ENCODE data around the gene ASCL2.
"Not testable (repeated sequence)": the region's sequence is repeated elsewhere in the genome, so short reads cannot be mapped to it uniquely, and the experiment has no call there.

ASCL2 gene

DNA sequence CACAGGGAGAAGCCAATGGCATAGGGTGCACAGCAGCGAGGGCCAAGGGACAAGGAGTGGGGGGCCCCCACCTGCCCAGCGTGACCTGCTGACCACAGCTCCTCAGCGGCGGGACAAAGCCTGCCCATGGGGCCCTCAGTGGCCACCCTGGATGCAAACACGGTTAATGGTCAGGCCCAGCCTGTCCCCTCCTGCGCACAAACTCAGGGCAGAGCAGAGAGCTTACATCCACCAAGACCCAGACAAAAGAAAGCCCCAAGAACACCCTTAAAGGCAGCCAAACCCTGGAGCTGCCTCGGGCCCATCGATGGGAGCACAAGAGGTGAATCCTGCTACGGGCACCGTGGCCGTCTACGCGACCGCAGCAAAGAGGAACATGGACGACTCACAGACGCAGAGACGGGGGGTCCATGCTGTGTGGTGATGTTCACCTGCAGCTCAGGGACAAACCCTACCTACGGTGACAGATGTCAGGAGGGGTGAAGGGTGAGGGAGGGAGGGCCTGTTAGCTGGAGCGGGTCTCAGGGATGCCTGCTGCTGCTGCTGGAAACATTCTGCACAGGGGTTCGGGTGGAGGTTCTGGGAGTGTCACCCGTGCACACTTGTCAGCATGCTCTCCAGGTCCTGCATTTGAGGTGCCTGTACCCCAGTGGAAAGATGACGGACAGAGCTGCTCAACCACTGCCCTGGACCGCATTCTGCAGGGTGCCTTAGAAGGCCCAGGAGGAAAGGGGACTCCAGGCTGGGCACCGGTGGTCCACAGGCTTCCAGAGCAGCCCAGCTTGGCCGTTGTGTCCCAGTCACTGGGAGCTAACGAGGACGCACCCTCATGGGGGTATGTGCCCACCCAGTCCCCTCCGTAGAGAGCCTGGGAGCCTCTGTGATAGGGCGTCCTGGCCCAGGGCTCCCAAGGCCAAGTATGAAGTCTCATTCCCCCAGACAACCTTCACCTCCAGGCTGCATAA lies 11.6 kb downstream of the ASCL2 start:
- no peak for DNase-seq

DNA sequence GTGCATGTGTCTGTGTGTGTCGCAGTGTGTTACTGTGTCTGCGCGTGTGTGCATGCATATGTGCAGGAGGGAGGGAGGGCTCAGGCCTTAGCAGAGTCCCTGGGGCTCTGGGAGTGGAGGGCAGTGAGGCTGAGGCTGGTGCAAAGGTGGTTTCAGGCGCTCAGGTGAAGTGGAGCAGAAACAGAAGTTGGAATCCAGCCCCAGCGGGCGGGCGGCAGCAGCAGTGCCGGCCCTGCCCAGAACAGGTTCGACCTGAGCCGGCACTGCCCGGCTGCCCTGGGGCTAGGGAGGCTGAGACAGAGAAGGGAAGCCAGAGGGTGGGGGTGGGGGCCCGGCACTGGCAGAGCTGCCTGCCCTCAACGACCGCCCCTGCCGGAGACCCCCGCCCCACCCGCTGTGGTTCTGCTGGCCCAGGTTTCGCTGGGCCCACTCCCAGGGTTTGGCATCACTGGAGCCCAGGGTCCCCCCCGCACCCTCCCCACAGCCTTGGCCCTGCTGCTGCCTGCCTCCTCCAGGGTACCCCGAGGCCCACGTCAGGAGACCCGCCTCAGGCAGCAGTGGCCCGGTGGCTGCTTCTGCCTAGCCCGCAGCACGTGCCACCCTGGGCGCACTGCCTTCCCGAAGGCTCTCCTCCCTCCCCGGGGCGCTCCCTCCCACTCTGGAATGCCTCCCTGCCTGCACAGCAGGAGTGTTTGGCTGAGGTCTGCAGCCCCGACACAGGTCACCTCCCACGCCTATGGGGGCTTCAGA lies 13.3 kb downstream of the ASCL2 start:
- no peak for DNase-seq

DNA sequence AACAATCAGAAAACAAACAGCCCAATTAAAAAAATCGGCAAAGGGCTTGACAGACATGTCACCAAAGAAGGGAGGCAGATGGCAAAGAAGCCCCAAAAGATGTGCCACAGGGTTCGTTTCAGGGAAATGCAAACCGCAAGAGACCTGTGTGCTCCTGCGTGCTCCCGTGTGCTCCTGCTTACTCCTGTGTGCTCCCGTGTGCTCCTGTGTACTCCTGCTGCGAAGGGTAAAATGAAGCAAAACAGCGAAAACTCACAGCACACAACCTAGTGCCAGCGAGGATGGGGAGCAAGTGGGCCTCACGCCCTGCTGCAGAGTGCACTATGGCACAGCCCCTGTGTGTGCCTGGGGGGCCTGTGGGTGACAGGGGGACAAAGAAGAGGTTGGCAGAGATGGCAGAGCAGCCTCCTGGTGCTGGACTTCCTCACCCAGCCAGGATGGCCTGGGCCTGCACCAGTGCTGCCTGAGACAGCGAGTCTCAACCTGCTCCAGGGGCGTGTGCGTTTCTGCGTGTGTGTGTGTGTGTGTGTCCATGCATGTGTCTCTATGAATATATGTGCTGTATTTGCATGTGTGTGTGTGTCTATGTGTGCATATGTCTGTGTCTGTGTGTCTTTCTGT lies 14.0 kb downstream of the ASCL2 start:
- no peak for DNase-seq

DNA sequence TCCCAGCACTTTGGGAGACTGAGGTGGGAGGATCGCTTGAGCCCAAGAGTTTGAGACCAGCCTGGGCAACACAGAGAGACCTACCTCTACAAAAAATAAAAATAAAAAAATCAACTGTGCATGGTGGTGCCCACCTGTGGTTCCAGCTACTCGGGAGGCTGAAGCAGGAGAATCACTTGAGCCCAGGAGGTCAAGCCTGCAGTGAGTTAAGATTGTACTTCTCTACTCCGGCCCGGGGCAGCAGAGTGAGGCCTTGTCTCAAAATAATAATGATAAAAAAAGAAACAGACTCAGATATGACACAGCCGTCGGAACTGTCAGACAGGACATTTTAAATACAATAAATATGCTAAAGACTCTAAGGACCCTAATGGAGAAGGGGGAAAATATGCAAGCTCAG lies 18.4 kb downstream of the ASCL2 start:
- no peak for DNase-seq

DNA sequence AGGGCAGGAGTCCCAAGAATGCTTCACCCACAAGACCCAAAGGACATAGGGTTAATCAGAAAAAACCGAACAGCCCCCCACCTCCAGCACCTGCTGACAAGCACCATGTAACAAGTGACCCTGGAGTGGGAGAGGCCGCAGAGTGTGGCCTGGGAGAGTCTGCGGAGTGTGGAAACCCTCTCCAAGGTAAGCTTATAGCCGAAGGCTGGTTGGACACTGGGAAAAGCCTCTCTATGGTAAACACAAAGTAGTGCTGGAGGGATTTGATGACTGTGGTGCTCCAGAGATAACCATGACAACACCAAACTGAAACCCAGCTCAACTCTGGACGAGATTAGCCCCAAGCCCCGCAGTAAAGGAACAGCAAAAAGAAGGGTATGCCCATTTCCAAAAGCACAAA lies 19.2 kb downstream of the ASCL2 start:
- DNase-seq, result no peak

DNA sequence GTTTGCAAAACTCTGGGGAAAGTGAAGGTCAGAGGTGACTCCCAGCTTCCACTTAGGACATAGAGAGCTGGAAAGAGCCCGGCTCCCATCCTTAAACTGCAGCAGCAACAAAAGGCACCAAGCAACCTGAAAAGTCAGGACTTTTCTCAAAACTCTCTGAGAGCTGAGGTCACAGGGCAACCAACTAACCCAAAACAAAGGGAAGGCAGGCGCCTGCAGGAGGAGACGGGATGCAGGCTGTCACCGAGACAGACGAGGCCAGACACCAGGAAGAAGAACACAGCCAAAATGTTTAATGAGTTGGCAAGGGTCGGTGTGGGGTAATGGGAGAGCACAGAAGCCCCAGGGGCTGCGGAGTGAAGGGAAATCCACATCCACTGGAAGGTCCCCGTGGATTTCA lies 19.9 kb downstream of the ASCL2 start:
- DNase-seq, result no peak

DNA sequence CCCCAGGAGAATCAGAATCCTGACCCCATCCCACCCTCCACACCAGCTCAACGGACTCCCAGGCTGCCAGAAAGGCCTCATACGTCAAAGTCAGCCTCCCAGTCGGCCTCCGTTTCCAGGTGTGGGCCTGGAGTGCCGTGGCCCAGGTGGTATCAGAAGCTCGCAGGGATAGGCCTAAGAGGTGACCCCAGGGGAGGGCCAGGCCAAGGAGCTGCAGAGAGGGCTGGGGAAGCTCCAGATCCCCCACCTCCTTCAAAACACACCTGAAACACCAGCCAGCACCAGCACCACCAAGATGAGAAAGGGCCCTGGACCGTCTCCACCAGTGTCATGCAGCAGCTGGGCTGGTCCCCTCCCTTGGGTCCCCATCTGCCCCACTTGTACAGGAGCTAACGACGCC lies 20.3 kb downstream of the ASCL2 start:
- DNase-seq, result no peak

DNA sequence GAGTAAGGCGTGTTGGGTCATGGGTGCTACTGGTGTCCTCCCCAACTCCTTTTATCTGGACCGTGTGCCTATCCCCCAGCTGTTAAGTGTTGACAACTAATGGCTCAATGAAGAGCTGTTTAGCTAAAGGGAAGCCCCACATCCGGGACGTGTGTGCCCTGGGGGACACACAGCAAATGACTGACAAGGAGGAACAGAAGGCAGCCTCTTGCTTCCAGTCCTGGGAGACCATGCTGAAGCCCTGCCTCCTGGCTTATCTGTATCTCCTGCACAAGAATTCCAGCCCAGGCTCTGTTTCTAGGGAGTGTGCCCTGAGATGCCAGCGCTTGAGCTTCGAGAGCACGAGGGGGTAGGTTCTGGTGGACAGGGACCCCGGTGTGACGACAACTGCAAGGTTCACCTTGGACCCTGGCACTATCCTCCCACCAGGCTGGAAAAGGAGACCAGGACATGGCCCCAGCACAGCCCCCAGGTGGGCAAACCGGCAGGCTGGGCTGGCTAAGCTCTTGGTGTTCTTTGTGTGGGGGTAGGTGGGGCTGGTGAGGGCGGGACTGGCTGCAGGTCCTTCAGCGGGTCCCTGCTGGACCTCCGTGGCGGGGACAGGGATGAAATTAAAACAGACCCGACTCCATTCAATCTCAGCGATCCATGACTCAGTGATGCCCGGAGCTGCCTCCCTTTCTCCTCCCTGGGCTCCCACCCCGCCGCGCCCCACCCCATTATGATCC lies 21.0 kb downstream of the ASCL2 start:
- DNase-seq, result no peak

DNA sequence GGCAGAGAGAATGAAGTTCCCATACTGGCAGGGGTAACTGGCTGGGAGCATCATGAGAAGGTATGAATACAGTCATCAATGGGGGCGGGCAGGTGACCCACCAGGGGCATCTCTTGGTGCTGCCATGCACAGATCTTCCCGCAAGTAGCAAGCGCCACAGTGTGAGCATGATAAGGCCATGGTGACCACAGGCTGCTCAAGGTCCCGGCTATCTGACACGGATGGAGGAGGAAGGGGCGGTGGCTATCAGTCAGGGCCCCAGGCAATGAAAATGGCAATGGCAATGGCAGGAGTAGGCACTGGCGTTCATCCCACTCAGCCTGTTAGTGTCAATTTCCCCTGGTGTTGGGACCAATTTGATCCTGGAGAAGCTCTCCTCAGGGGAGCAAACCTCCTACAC lies 21.6 kb downstream of the ASCL2 start:
- DNase-seq, result no peak

DNA sequence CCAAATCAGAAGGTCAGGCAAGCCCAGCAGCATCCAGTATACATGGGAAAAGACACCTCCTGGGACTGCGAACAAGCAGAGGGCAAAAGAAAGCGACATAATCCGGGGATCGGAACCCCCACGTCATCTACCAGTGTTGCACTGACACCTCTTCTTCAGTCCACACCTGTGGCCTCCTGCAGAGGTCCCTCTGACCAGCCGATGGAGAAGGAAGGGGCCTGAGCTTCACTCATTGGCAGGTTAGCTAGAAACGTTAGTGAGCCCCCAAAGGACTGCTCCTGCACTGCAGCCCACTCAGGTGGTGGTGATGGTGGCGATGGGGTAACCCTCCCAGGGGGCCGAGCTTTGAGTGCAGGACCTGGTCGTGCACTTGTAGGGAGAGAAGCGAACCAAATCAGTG lies 22.1 kb downstream of the ASCL2 start:
- DNase-seq, result no peak

DNA sequence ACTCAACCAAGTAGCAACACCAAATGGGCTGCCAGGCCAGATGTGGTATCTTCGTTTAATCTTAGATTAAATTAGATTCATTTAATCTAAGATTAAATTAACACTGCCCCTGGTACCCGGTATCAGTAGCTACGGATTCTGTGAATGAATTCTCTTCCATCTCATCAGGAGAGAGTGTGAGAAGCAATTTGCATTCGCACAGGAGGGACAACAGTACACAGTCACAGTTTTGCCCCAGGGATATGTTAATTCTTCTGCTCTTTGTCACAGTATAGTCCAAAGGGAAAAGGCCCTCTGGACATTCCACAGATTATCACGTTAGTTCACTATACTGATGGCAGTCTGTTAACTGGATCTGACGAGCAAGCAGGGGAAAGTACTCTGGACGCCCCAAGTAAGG lies 22.9 kb downstream of the ASCL2 start:
- DNase-seq, result no peak

DNA sequence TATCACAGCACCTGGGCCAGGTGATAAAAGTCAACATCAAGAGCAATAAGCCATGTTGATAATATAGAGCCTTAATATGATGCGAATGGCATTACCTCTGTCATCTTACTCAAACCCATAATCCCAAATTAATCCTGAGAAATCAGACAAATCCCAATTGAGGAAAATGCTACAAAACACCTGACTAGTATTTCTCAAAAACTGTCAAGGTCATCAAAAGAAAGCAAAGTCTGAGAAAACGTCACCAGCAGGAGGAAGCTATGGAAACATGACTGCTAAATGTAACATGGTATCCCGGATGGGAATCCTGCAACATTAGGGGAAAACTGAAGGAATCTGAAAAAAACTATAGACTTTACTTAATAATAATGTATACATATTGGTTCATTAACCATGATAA lies 29.6 kb downstream of the ASCL2 start:
- DNase-seq, result no peak

DNA sequence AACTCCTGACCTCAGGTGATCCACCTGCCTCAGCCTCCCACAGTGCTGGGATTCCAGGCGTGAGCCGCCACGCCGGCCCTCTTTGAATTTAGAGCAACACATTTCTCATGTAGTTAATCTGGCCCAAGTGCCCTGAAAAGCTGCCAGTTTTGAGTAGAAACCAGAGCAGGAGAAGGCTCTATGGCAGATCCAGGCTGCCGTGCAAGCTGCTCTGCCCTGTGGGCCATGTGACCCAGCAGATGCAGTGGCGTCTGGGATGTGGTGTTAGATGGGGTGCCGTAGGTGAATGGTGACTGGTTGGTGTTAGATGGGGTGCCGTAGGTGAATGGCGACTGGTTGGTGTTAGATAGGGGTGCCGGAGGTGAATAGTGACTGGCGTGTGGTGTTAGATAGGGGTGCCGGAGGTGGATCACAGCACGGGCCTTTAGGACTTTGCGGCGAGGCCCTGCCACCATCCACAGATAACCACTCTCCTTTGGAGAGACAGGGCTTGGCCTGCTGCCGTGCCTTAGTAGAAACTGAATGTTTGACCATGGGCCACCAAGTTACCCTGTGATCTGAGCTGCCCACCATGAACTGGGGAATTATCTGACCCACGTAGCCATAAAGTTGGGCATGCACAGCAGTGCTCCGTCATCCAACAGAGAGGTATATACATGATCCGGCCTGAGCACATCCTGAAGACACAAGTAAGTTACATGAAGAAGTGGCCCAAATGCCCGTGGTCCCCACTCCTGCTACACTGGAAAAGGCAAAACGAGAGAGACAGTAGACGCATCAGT lies 32.7 kb downstream of the ASCL2 start:
- DNase-seq, result no peak

DNA sequence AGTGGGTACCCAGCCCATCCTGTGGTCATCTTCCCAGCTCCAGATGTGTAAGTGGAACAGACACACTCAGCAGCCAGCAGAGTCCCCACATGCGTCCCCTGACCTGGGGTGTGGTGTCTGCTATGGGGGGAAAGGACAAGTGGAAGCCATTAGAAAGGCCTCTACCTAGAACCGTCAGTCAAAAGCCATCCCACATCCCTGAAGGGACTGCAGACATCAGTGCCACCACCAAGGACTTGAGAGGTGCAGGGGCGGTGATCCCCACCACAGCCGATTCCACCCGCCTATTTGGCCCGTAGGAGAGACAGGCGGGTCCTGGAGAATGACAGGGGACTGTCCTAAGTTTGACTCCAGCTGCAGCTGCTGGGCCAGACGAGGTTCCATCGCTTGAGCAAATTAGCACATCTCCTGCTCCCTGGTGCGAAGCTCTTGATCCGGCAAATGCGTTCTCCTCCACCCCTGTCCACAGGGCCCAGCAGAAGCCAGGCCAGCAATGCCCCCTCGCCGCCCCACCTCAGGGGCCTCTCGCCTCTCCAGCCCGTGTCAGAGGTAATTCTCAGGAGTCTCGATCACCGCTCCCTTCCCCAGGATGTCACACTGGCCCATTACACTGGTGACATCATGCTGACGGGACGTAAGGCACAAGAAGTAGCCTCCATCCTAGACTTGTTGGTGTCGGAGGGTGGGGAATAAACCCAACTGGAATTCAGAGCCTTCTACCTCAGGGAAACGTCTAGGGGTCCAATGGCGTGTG lies 33.8 kb downstream of the ASCL2 start:
- not testable (repeated sequence) for DNase-seq

DNA sequence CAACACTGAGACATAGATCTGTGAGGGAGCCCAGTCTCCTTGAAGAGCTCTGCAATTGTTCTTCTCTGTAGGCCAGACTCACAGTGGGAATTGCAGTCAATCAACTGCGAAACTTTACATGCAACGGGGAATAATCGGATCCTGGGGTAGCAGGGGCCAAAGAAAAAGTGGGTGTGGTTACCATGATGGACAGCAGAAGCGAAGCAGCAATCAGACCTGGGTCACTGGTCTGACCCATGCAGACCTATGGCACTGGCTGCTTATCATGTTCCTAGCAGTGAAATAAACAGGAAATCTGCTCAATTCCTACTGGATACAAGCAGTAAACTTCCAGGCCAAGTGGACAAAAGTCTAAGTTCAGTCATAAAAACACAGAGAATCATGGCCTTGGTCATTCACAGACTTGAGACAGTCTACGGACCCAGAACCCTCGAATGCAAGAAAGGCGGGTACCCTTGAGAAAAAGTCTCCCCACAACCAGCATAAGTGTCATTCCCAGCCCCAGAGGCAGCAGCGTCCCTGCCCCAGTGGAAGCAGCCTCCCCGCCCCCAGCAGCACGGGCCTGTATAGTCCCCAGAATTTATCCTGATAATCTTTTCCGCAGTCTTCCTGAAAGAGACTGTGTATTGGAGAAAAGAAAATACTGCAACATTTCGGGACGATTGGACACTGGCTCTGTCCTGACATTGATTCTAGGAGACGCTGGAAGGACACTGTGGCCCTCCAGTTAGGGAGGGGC lies 34.6 kb downstream of the ASCL2 start:
- DNase-seq, result no peak

DNA sequence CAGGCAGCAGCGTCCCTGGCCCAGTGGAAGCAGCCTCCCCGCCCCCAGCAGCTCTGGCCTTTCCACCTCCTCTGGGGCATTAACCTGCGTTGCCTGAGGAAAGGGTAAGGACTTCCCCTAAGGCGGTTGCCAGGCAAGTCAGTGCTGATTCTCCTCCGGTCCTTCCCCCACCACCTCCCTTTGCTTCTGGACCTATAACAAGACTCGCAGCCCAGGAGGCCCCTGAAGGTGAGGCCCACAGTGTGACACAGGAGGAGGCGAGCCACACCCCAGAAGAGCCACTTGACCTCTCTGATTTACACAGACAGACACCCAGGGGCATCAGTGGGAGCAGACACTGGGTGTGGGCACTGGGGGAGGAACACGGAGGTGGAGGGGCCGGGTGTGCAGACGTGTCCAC lies 35.4 kb downstream of the ASCL2 start:
- no peak for DNase-seq

DNA sequence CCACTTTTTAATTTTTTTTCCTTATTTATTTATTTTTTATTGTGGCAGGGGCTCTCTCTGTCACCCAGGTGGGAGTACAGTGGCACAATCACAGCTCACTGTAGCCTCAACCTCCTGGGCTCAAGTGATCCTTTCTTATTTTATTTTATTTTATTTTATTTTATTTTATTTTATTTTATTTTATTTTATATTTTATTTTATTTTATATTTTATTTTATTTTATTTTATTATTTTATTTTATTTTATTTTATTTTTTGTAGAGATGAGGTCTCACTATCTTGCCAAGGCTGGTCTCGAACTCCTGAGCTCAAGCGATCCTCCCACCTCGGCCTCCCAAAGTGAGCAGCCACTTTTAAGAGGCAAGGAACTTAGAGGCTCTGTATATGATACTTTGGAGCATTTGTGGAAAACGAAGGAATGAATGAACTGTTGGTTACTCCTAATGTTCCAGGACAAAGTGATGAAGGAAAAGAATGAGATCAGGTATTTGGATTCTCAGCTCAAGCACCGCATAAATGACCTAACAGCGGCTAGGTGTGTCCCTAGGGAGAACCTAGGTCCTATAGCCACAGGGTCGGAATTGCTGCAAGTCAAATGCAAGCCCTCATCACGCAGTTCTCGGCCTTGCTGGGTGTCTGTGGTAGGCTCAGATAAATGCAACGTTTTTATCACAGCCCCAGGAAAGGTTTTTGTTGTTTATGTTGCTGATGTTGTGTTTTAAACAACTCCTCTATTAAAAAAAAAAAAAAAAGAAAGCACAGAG lies 36.5 kb downstream of the ASCL2 start:
- no peak for DNase-seq

DNA sequence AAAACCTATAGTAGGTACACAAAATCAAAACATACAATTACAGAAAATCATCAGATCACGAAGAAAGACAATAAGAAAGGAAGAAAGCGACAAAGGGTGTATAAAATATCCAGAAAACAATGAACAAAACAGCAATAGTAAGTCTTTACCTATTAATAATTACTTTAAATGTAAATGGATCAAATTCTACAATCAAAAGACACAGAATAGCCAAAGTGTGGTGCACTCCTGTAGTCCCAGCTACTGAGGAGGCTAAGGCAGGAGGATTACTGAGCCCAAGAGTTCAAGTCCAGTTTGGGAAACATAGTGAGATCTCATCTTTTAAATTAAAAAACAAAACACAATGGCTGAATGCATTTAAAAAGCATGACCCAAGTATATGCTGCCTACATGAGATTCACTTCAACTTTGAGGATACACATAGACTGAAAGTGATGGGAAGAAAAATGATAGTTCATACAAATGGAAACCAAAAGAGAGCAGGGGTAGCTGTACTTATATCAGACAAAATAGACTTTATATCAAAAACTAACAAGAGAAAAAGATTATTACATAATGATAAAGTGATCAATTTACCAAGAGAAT lies 40.6 kb downstream of the ASCL2 start:
- no peak for DNase-seq

DNA sequence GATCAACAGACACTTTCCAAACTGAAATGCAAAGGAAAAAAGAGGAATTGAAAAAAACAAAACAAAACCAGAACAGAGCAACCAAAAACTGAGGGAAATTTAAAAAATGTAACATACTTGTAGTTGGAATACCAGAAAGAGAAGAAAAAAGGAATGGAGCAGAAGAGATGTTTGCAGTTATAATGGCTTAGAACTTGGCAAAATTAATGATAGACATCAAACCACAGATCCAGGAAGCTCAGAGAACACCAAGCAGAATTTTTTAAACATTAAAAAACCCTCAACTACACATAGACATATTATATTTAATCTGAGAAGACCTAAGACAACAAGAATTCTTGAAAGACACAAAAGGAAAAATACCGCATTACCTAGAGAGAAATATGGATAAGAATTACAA lies 46.1 kb downstream of the ASCL2 start:
- DNase-seq, result no peak

Data from activated CD4-positive, alpha-beta T cell treated with anti-CD3 and anti-CD28 coated beads, Interleukin-2, amount 50 U/mL, for 1 hour (primary cell).